Measurements from ENCODE around the gene TMEM270. TPM values are rescaled to one million over a fixed set of nuclear protein-coding genes. Genes with fewer than 3 reads are reported as not detected.

TMEM270 gene
- total and polyA plus RNA-seq, 2 of the 4 experiments (the other 2 are of a cell fraction) = 0.17 TPM; not detected in 1

- intact Hi-C loops (cut with micrococcal nuclease) = no loop called here
Observed at GRCh38 chr7:73888959-73889358, 28.0 kb downstream of the TMEM270 start.

More at GRCh38 chr7:73888959-73889358, 28.0 kb downstream of the TMEM270 start:
- POLR2A ChIA-PET (ENCODE audit: unreplicated experiment) = no interaction called here
- no peak overlapping the region for H2BK5ac ChIP-seq (ENCODE audit: low read depth, low read length, poor library complexity, severe bottlenecking)
- no peak overlapping the region for H3K4ac ChIP-seq (ENCODE audit: low read depth, low read length)
- H3K36me3 ChIP-seq (ENCODE audit: control insufficient read depth, insufficient read depth, low read length) = no peaks in the 10 kb centered on the region
- H3K27me3 ChIP-seq (ENCODE audit: control insufficient read depth, insufficient read depth, low read length) = no peaks in the 10 kb centered on the region
- peak overlapping the region; percentile 75 for H2AK5ac ChIP-seq (ENCODE audit: low read depth, low read length)
- peaks cover 36% of the 10 kb centered on the region for H3K4me1 ChIP-seq (ENCODE audit: control insufficient read depth, insufficient read depth, low read length)
- ATAC-seq (ENCODE audit: low read depth) = no peak
- H3K14ac ChIP-seq (replicated peaks; ENCODE audit: low read depth, low read length) = no peak overlapping the region
- H3K56ac ChIP-seq (ENCODE audit: extremely low read depth, insufficient read depth, low read length) = no peak overlapping the region
- no peak overlapping the region for H2BK20ac ChIP-seq (ENCODE audit: low read depth, low read length)
- no peak overlapping the region for H3K27ac ChIP-seq (ENCODE audit: insufficient read depth, low read length)
- H3K18ac ChIP-seq (ENCODE audit: low read depth, low read length) = no peak overlapping the region
- H3K4me3 ChIP-seq (ENCODE audit: insufficient read depth, low read depth, low read length) = no peak overlapping the region
- no peak overlapping the region for H3K23ac ChIP-seq (ENCODE audit: low read depth, low read length)
- no peak overlapping the region for H2AK9ac ChIP-seq (replicated peaks; ENCODE audit: low read depth, low read length, poor library complexity)
- no peak overlapping the region for H2BK15ac ChIP-seq (ENCODE audit: low read depth, low read length)
- BruUV-seq (replicated peaks) = no TSS peak
- CTCF ChIA-PET = no interaction called here
- WGBS, 2 experiments (ENCODE audit: extremely low coverage in 2 of 2, insufficient read length in 1 of 2) = 96% methylated on average over 3 of the region's 6 CpGs; no CpG with 5 or more reads in 1 of the 2 experiments
- in situ Hi-C loops (cut with MboI; ENCODE audit: low sequenced_read_pairs) = no loop called here
- dilution Hi-C loops (cut with HindIII; ENCODE audit: low sequenced_read_pairs, unreplicated experiment) = no loop called here
- H2AFZ ChIP-seq (replicated peaks; ENCODE audit: low read length, poor library complexity) = no peak overlapping the region
- no peak for DNase-seq
- H3K4me2 ChIP-seq (ENCODE audit: low read depth, low read length) = no peak overlapping the region
- peaks cover 16% of the 10 kb centered on the region for H3K9me1 ChIP-seq (ENCODE audit: insufficient read depth, low read length)
- no peak overlapping the region for H3K9ac ChIP-seq (ENCODE audit: low read depth, low read length)
- H3K79me1 ChIP-seq (ENCODE audit: low read depth in 1 of 2, low read length in 2 of 2) = 0 out of 4 replicates have a peak, but pooled peaks cover 0 to under 1% of the 10 kb centered on the region in 2 experiments
- peak overlapping the region; percentile 46; the same call in 1 of the 2 replicates for H4K91ac ChIP-seq (ENCODE audit: insufficient read depth, low read depth, low read length)
- H4K8ac ChIP-seq (ENCODE audit: low read depth in 2 of 2, low read length in 2 of 2) = no peak overlapping the region
- no peaks in the 10 kb centered on the region for H3K9me3 ChIP-seq (ENCODE audit: control insufficient read depth, insufficient read depth, low read length)
- H4K20me1 ChIP-seq (ENCODE audit: insufficient read depth, low read length) = no peaks in the 10 kb centered on the region
- TF ChIP-seq MAZ (IDR thresholded peaks at IDR 0.05; ENCODE audit: borderline replicate concordance, low read depth, low read length) = no peak
- no peak for TF ChIP-seq MAFK (IDR thresholded peaks at IDR 0.05; ENCODE audit: low read depth, low read length)
- no peak for TF ChIP-seq CEBPB (IDR thresholded peaks at IDR 0.05; ENCODE audit: low read depth, low read length)
- no peak for TF ChIP-seq BHLHE40 (IDR thresholded peaks at IDR 0.05; ENCODE audit: low read depth, low read length)
- TF ChIP-seq USF2 (IDR thresholded peaks at IDR 0.05; ENCODE audit: low read depth, low read length) = no peak
- no peak for TF ChIP-seq CTCF (conservative IDR thresholded peaks at IDR 0.05; ENCODE audit: low read depth, low read length)
- TF ChIP-seq RFX5 (IDR thresholded peaks at IDR 0.05; ENCODE audit: low read depth, low read length) = no peak
- no peak for TF ChIP-seq RCOR1 (IDR thresholded peaks at IDR 0.05; ENCODE audit: insufficient replicate concordance, low read length)
- H2BK120ac ChIP-seq (ENCODE audit: low read depth, low read length) = peak overlapping the region; percentile 29; the same call in 1 of the 2 replicates
- no peak overlapping the region for H4K5ac ChIP-seq (ENCODE audit: low read depth, low read length)
